ENCODE results near the gene EXD1.

- TF ChIP-seq CTCF (conservative IDR thresholded peaks at IDR 0.05) (no peak), EZH2 (IDR thresholded peaks at IDR 0.05; ENCODE audit: low read depth) (no peak)
Measured at GRCh38 chr15:41256103-41256502, 25.5 kb upstream of the EXD1 start.

Data from PC-9 (cell line).